Neuronal stem cell (in vitro differentiated cells): ENCODE data around the gene NIP7.

Experiments used
- DNase-seq: peaks from one replicate; pipeline ENCODE4 v3.0.0-alpha.2; 2013; ENCODE audit warnings: low spot score
- H2AFZ ChIP-seq: one replicate; pipeline ENCODE4 v1.6.1; 2013; ENCODE audit warnings: mild to moderate bottlenecking, low read length, inconsistent platforms
- H2AK5ac ChIP-seq: 2 replicates; pipeline ENCODE4 v1.6.1; 2013; ENCODE audit warnings: low read depth, mild to moderate bottlenecking, inconsistent platforms, low read length, moderate library complexity, mixed read lengths
- H2BK120ac ChIP-seq: 2 replicates; pipeline ENCODE4 v1.6.1; 2013; ENCODE audit warnings: low read depth, mild to moderate bottlenecking, inconsistent platforms, low read length, moderate library complexity, mixed read lengths
- H2BK12ac ChIP-seq: one replicate; pipeline ENCODE4 v1.6.1; 2013; ENCODE audit warnings: low read length, inconsistent platforms
- H2BK15ac ChIP-seq: 2 replicates; pipeline ENCODE4 v1.6.1; 2013; ENCODE audit warnings: mild to moderate bottlenecking, low read length, inconsistent platforms, mixed read lengths
- H2BK5ac ChIP-seq: one replicate; pipeline ENCODE4 v1.6.1; 2013; ENCODE audit warnings: inconsistent platforms, mild to moderate bottlenecking, low read length, moderate library complexity
- H3K14ac ChIP-seq: one replicate; pipeline ENCODE4 v1.6.1; 2013; ENCODE audit warnings: low read length, inconsistent platforms
- H3K18ac ChIP-seq: 2 replicates; pipeline ENCODE4 v1.6.1; 2013; ENCODE audit warnings: low read length, inconsistent platforms
- H3K23ac ChIP-seq: 2 replicates; pipeline ENCODE4 v1.6.1; 2013; ENCODE audit warnings: low read depth, mild to moderate bottlenecking, mixed read lengths, low read length, inconsistent platforms; ENCODE audit not compliant: poor library complexity
- H3K27ac ChIP-seq: replicated peaks from 3 replicates; pipeline ENCODE4 v1.5.1; 2013; ENCODE audit warnings: low read length, inconsistent platforms
- H3K27me3 ChIP-seq, 3 experiments: 2 replicates each; pipeline ENCODE4 v1.6.1; 2013; ENCODE audit warnings: low read length in 3 of 3, mild to moderate bottlenecking in 2 of 3, inconsistent platforms in 1 of 3, low read depth in 1 of 3, mixed read lengths in 1 of 3, moderate library complexity in 1 of 3; ENCODE audit not compliant: control insufficient read depth in 3 of 3, insufficient read depth in 3 of 3
- H3K36me3 ChIP-seq, 2 donors: replicated peaks in 1 of 2; 2 replicates each; pipeline ENCODE4 v1.6.1; 2013; ENCODE audit warnings: low read length in 2 of 2; ENCODE audit not compliant: control insufficient read depth in 2 of 2, insufficient read depth in 2 of 2
- H3K4ac ChIP-seq: 2 replicates; pipeline ENCODE4 v1.6.1; 2013; ENCODE audit warnings: inconsistent platforms, mild to moderate bottlenecking, low read length, moderate library complexity
- H3K4me1 ChIP-seq, 2 donors: 1 replicate in 1 of 2; 2 replicates in 1 of 2; pipeline ENCODE4 v1.6.1; 2013; ENCODE audit warnings: low read length in 2 of 2, low read depth in 1 of 2; ENCODE audit not compliant: control insufficient read depth in 2 of 2, insufficient read depth in 1 of 2
- H3K4me2 ChIP-seq: one replicate; pipeline ENCODE4 v1.6.1; 2013; ENCODE audit warnings: mild to moderate bottlenecking, low read length, inconsistent platforms; ENCODE audit not compliant: insufficient read depth, poor library complexity, severe bottlenecking
- H3K4me3 ChIP-seq, 2 donors: 2 replicates each; pipeline ENCODE4 v1.5.1; 2013; ENCODE audit warnings: low read length in 2 of 2, mild to moderate bottlenecking in 2 of 2, inconsistent platforms in 1 of 2, moderate library complexity in 1 of 2
- H3K79me1 ChIP-seq: one replicate; pipeline ENCODE4 v1.6.1; 2013; ENCODE audit warnings: low read depth, mild to moderate bottlenecking, inconsistent platforms, low read length, moderate library complexity
- H3K9ac ChIP-seq: one replicate; pipeline ENCODE4 v1.6.1; 2013; ENCODE audit warnings: mild to moderate bottlenecking, low read depth, low read length, inconsistent platforms; ENCODE audit not compliant: poor library complexity
- H3K9me3 ChIP-seq, 2 donors: replicated peaks in 1 of 2; 2 replicates each; pipeline versions ENCODE3 to v1.6.1; 2013; ENCODE audit warnings: low read length in 2 of 2, mild to moderate bottlenecking in 2 of 2, inconsistent platforms in 1 of 2, low read depth in 1 of 2, mixed read lengths in 1 of 2, moderate library complexity in 1 of 2; ENCODE audit not compliant: control insufficient read depth in 2 of 2, insufficient read depth in 1 of 2
- H4K8ac ChIP-seq: one replicate; pipeline ENCODE4 v1.6.1; 2013; ENCODE audit warnings: low read depth, mild to moderate bottlenecking, inconsistent platforms, low read length, moderate library complexity
- H4K91ac ChIP-seq: one replicate; pipeline ENCODE4 v1.6.1; 2013; ENCODE audit warnings: low read length, low read depth, mild to moderate bottlenecking, inconsistent platforms; ENCODE audit not compliant: poor library complexity
- WGBS, 2 donors: extraction: QIAGEN DNeasy Blood & Tissue Kit; methylation state at CpG; one replicate each; pipeline ENCODE4 v1.1.7; 2013; ENCODE audit warnings: missing lambda C conversion rate in 2 of 2, mixed read lengths in 1 of 2; ENCODE audit not compliant: insufficient read length in 2 of 2, insufficient replicate concordance in 1 of 2; ENCODE audit errors: extremely low coverage in 2 of 2; 5-methylcytosine and 5-hydroxymethylcytosine counted together

Gene NIP7

DNA sequence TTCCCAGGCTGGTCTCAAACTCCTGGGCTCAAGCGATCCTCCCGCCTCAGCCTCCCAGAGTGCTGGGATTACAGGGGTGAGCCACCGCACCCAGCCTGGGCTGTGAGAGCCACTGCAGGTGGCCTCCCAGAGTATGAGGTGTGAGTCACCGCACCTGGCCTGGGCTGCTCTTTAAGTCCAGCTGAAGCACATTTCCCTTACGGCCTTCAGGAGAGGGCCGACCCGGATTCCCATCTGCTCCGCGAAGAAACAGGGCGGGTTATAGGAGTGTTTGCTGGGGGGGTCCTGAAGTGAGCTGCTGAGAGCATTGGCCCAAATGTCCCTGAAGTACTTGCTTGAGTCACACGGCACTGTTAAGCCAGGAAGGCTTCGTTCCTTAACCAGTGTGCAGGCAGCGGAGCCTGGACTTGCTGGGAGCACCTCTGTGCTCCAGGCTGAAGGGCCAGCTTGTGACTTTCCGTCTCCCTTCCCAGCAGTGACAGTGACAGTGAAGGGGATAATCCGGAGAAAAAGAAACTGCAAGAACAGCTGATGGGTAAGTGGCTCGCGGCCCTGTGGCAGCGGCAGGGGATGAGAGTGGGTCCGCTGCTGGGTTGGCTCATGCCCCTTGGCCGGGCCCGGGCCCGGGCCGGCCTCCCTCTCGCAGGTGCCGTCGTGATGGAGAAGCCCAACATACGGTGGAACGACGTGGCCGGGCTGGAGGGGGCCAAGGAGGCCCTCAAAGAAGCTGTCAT lies 21.2 kb upstream of the NIP7 start:
- Histone ChIP-seq H3K4me3 (no peak overlapping the region), H3K4me1 (no peaks in the 10 kb centered on the region), H3K14ac (no peak overlapping the region), H3K18ac (no peak overlapping the region), H3K27me3 (no peaks in the 10 kb centered on the region), H3K9me3 (peaks cover 0 to 1% of the 10 kb centered on the region in 2 donors), H4K8ac (no peak overlapping the region), H2BK12ac (no peak overlapping the region), H3K9ac (no peak overlapping the region), H2BK5ac (no peak overlapping the region), H3K23ac (no peak overlapping the region), H2BK15ac (no peak overlapping the region), H4K91ac (no peak overlapping the region), H3K79me1 (peaks cover 18% of the 10 kb centered on the region), H3K4ac (no peak overlapping the region), H3K27ac (no peak overlapping the region), H3K4me2 (no peak overlapping the region), H2AK5ac (no peak overlapping the region), H3K36me3 (peaks cover 76 to 97% of the 10 kb centered on the region in 2 donors), H2BK120ac (no peak overlapping the region), H2AFZ (no peak overlapping the region)
- no peak for DNase-seq
- WGBS, 2 donors: no CpG with 5 or more reads among the region's 30 CpGs

DNA sequence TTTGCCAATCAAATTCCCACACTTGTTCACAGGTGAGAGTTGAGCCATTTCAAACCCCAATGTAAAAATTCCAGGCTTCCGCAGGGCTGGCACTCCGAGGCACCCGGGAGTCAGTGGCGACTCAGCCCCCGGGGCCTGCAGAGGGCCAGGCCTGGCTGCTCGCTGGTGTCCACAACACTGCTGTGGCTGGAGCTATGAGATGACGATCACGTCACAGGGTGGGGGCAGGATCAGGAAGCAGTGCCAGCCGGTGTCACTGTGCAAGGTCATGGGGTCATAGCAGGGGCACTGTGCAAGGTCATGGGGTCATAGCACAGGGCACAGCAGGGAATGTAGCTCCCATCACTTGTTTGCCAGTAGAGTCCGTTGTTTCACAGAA lies 20.7 kb upstream of the NIP7 start:
- no peak overlapping the region for H2AK5ac ChIP-seq
- H3K27me3 ChIP-seq: no peaks in the 10 kb centered on the region
- no peak overlapping the region for H3K27ac ChIP-seq
- peaks cover 76 to 97% of the 10 kb centered on the region in 2 donors for H3K36me3 ChIP-seq
- H3K14ac ChIP-seq: no peak overlapping the region
- no peak overlapping the region for H2BK12ac ChIP-seq
- no peak overlapping the region for H3K4me2 ChIP-seq
- H4K8ac ChIP-seq: no peak overlapping the region
- peak overlapping the region; percentile 2 for H3K9ac ChIP-seq
- no peak overlapping the region for H2AFZ ChIP-seq
- H3K79me1 ChIP-seq: peaks cover 19% of the 10 kb centered on the region
- H2BK5ac ChIP-seq: no peak overlapping the region
- peak overlapping the region in 1 of 2 donors; percentile 8 for H3K4me3 ChIP-seq
- H4K91ac ChIP-seq: no peak overlapping the region
- H3K4me1 ChIP-seq: no peaks in the 10 kb centered on the region
- H3K4ac ChIP-seq: no peak overlapping the region
- H2BK15ac ChIP-seq: no peak overlapping the region
- H3K18ac ChIP-seq: no peak overlapping the region
- H3K9me3 ChIP-seq: peaks cover 0 to 2% of the 10 kb centered on the region in 2 donors
- WGBS, 2 donors: no CpG with 5 or more reads among the region's 10 CpGs
- no peak overlapping the region for H3K23ac ChIP-seq
- H2BK120ac ChIP-seq: no peak overlapping the region
- DNase-seq: no peak

DNA sequence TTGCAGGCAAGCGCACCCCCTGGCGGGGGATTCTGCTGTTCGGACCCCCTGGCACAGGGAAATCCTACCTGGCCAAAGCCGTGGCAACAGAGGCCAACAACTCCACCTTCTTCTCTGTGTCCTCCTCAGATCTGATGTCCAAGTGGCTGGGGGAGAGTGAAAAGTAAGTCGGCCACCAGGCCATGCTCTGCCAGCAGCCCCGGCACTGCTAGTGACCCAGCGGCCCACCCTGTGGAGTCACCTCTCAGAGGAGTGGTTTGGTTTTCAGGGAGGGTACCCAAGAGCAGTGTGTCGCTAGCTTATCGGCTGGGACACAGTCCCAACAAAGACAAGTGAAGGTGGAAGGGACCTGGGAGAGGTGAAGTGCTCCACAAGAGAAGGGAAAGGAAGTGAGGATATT lies 20.2 kb upstream of the NIP7 start:
- no CpG with 5 or more reads among the region's 9 CpGs for WGBS, 2 donors

DNA sequence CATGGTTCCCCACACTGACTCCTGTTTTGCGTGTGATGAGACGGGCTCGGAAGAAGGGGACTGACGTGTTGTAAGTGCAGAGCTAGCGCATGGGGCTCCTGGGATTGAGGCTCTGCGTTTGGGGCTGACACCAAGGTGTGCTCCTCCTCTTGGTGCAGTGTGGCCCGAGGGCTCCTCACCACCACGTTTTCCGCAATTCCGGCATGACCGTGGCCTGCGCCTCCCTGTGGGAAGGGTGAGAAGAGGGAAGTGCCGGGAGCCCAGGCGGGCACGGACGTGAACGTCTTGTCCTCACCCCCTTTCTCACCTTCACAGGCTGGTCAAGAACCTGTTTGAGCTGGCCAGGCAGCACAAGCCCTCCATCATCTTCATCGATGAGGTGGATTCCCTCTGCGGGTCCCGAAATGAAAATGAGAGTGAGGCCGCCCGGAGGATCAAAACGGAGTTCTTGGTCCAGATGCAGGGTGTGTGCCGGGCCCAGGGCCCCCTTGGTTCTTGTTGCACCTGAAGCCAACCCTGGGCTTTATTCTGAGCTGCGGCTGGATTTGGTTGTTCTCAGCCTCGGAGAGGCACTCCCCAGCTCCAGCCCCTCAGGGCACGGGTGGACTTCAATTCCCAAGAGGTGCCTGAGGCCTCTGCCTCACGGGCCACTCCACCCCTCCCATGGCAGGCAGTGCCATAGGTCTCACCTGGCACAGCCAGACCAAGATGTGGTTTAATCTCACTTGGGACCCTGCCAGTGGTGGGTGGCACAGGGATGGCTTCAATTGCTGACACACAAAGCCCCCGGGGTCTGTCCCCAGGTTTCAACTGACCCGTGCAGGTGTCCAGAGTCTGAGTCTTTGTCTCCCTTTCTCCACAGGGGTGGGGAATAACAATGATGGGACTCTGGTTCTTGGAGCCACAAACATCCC lies 19.5 kb upstream of the NIP7 start:
- Histone ChIP-seq H3K4me3 (no peak overlapping the region), H2BK120ac (no peak overlapping the region), H3K4ac (no peak overlapping the region), H2AFZ (no peak overlapping the region), H3K9ac (peak overlapping the region; percentile 21), H2AK5ac (no peak overlapping the region), H3K36me3 (peaks cover 80 to 97% of the 10 kb centered on the region in 2 donors), H2BK5ac (peak overlapping the region; percentile 69), H3K14ac (no peak overlapping the region), H3K27me3 (no peaks in the 10 kb centered on the region), H3K79me1 (peaks cover 25% of the 10 kb centered on the region), H4K8ac (no peak overlapping the region), H3K18ac (no peak overlapping the region), H3K27ac (no peak overlapping the region), H3K4me2 (no peak overlapping the region), H4K91ac (no peak overlapping the region), H3K9me3 (peaks cover 0 to 2% of the 10 kb centered on the region in 2 donors), H2BK12ac (no peak overlapping the region), H3K23ac (no peak overlapping the region), H2BK15ac (no peak overlapping the region), H3K4me1 (no peaks in the 10 kb centered on the region)
- no peak for DNase-seq
- WGBS, 2 donors: no CpG with 5 or more reads among the region's 30 CpGs

More for the DNA sequence above, 20.2 kb upstream of the NIP7 start:
- Histone ChIP-seq H2AK5ac (no peak overlapping the region), H3K4ac (no peak overlapping the region), H2BK120ac (no peak overlapping the region), H3K27me3 (no peaks in the 10 kb centered on the region), H2BK12ac (no peak overlapping the region), H3K9me3 (peaks cover 0 to 2% of the 10 kb centered on the region in 2 donors), H2BK15ac (no peak overlapping the region), H3K23ac (no peak overlapping the region), H3K4me3 (no peak overlapping the region), H3K36me3 (peaks cover 78 to 97% of the 10 kb centered on the region in 2 donors), H3K27ac (no peak overlapping the region), H4K91ac (no peak overlapping the region), H3K14ac (no peak overlapping the region), H3K4me2 (no peak overlapping the region), H3K9ac (no peak overlapping the region), H3K79me1 (peaks cover 22% of the 10 kb centered on the region), H3K4me1 (no peaks in the 10 kb centered on the region), H2BK5ac (no peak overlapping the region), H3K18ac (no peak overlapping the region), H4K8ac (no peak overlapping the region), H2AFZ (no peak overlapping the region)
- DNase-seq: no peak
